ENCODE data around the gene RNF19B.

Gene RNF19B

DNA sequence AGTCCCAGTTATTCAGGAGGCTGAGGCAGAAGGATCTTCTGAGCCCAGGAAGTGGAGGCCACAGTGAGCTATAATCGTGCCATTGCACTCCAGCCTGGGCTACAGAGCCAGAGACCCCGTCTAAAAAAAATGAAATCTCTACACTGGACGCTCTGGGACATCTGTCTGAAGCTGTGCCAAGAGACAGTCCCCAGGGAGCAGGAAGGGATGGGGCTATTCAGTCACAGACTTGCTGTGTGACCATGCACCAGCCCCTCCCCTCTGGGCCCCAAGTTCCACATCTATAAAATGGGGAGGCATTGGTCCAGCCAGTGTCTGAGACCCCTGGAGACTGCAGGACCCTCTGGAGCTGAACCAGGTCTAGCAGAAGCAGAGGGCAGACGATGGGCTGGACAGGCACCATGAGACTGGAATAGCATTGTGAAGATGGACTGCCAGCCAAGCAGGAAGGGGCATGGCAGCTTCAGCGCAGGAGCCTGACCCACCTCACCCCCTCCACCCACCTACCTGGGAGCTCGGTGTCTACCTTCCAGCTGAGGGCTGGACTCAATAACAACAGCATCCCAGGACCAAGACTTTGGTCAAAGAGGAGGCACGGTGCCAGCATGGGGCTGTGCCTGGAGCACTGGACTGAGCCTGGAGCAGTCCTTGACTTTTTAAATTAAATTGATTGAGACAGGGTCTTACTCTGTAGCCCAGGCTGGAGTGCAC lies 64.9 kb downstream of the RNF19B start:
- no peak for DNase-seq

DNA sequence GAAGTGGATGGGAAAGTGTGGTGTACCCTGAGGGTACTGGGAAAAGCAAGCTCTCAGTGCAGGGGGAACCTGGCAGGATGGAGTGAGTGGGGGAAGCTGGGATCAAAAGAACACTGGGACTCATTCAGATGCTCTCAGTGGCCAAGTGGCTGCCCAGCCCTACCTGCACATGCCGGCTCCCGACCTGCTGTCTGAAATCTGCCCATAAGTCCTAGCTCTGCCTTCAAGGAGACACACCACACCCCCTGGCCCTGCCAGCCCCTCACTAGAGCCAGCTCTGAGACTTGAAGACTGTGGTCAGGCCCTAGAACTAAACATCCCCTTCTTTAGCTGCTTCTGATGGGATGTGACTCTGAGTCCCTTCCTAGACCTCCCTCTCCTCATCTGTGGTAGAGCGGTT lies 65.7 kb downstream of the RNF19B start:
- DNase-seq: no peak

DNA sequence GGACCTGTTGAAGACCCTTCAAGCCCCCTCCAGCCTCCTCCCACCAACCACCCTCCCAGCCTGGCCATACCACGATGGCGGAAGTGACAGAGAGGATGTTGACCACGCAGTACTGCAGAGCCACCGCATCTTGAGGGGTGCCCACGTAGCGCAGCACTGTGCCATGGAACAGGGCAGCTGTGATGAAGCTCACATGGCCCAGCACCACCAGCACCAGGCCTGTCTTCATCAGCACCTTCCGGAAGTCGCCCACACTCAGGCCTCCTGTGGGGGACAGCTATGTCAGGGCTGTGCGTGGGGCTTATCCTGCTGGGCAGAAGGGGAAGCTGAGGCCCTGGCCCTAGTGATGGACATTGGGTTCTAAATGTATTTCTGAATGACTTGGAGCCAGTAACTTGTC lies 66.6 kb downstream of the RNF19B start:
- DNase-seq: no peak

DNA sequence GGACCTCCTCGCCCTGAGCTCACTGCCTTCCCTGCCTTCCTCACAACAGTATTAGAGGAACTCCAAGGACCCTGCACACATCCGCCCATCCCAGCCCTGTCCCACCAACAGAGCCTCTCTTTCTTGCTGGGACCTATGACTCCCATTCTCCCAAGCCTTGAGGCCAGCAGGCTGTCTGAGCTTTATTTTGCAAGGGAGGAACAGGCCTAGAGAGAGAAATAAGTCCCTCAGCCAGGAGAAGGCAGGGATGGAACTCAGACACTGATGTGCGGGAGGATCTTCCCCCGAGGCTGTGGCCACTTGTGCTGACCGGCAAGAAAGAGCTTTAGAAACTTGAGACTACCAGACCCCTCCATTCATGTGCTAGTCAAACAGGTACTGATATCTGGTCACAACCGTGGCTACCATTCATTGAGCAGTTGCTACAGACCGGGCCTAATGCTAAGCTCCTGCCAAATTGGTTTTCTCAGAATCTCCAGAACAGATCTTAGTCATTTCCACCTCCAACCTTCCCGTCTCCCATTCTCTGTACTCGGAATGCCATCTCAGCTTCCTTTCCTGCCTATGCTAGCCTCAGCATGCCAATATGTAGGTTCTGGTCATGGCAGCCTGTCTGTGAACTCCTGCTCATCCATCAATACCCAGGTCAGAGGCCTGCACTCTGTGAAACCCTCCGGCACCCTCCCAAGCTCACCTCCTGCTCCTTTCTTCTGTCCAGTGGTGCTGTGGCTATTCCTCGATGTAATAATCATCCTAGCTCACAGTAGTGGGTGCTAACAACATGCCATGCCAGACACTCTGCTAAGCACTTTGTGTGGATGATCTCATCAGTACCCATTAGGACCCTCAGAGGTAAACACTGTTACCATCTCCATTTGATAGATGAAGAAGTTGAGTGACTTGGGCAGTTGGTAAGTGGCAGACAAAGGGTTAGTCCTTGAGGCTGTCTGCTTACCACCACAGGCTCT lies 67.2 kb downstream of the RNF19B start:
- no peak for DNase-seq

GRCh38 chr1:32896451-32896850 lies 68.2 kb downstream of the RNF19B start:
- no peak for DNase-seq

GRCh38 chr1:32895325-32896215 lies 69.0 kb downstream of the RNF19B start:
- no peak for DNase-seq

DNA sequence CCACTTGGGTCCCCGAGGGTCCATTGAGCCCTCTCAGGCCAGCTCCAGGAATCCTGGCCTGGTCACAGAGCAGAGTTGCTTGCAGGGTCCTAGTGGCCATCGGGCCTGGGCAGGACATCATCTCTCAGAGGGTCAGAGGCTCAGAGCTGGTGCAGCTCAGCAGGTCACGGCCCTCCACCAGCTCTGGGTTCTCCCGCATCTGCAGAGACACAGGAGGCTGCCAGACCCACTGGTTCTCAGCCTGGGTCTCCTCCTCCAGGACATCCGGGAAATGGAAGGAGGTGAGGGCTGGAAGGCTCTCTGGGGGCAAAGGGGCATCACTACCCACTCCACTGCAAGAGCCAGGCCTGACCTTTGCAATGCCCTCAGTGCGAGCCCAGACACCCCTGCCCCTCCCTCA lies 69.9 kb downstream of the RNF19B start:
- DNase-seq: no peak

DNA sequence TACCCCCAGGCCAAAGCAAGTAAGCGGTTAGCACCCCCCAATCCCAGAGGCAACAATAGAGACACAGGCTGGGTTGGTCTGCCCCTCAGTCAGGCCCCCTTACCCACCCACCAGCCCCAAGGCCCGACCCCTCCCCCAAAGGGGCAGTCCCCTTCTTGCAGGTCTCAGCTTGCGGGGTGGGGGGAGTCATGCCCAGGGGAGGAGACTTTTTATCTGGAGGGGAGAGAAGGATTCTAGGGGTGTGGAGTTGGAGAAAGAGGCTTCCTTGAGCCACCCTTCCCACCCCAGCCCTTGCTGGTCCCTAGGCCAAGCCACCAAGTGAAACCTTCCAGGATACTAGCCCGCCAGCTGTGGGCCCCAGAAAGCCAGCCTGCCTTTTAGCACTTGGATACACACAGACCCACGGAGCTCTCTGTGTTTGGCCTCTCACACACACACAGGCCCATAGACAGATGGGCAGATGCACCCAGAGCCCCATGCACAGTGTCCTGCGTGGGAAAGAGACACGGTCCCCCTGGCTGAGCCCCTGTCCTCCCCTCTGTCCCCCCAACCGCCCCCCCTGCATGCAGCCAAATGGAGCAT lies 70.5 kb downstream of the RNF19B start:
- DNase-seq: peak; percentile 54

DNA sequence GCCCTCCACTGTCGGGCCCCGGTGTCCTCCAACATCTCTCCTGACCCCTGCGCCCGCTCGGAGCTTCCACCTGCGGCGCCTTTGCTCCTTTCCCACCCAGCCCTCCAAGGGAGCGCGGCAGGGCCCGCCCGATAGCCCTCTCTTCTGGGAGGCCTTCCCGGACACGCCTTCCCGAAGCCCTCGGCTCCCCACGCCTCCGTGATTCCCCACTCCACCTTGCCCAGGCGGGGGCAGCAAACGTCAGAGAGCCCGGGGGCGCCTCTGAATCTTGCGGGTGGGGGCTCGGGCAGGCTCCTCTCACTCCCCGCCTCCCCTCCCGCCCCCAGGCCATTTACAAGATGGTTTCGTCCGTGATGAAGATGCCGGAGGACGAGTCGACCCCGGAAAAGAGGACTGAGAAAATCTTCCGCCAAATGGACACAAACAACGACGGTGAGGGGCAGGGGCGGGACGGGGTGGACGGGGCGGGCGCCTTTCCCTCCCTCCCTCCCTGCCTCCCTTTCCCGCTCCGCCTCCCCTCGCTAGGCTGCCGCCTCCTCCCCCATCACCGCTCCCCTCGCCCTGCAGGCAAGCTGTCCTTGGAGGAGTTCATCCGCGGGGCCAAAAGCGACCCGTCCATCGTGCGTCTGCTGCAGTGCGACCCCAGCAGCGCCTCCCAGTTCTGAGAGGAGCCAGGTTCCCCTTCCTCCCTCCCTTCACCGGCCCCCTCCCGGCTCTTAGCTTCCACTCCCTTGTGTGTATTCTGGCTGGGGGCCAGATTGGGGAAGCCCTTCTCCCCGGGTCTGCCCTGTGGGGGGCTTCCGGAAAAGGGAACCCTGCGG lies 71.2 kb downstream of the RNF19B start:
- peak; percentile 68 for DNase-seq

DNA sequence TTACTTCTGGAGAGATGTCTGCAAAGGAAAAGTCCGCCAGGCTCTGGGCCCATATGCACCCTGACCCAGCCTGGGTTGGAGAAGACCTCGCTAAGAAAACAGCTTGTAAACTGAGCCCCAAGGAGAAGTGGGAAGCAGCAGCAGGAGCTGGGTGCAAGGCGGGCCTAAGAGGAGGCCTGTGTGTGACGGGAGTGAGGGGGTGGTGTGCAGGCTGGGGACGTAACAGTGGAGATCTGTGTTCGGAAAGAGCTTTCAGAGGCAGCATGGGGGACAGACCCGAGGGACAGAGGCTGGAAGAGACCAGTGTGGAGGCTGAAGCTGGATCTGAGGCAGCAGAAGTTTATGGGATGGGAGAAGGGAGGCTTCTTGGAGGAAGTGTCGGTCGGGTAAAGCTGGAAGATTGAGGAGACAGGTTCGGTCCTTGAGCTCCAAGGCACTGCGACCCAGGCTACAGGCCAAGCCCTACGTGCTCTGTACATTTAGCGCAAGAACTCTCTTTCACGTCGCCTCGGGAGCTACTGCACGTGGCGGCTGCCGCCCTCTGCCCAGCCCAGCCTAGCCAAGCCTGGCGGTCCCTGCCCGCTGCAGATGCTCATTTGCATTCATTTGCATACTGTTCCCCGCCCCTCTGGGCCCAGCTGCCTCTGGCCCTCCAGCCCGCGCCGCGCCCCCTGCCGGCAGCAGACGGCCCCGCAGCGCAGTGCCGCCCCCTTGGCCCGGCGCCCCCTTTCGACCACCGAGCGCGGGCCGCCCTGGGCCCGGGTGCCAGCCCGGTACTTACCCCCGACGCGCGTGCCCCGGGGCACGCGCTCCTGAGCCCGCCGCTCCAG lies 72.0 kb downstream of the RNF19B start:
- DNase-seq: peak; percentile 56

- DNase-seq: no peak
Observed at GRCh38 chr1:32891630-32892029, 73.0 kb downstream of the RNF19B start.

- no peak for DNase-seq
Observed at GRCh38 chr1:32891241-32891570, 73.4 kb downstream of the RNF19B start.

DNA sequence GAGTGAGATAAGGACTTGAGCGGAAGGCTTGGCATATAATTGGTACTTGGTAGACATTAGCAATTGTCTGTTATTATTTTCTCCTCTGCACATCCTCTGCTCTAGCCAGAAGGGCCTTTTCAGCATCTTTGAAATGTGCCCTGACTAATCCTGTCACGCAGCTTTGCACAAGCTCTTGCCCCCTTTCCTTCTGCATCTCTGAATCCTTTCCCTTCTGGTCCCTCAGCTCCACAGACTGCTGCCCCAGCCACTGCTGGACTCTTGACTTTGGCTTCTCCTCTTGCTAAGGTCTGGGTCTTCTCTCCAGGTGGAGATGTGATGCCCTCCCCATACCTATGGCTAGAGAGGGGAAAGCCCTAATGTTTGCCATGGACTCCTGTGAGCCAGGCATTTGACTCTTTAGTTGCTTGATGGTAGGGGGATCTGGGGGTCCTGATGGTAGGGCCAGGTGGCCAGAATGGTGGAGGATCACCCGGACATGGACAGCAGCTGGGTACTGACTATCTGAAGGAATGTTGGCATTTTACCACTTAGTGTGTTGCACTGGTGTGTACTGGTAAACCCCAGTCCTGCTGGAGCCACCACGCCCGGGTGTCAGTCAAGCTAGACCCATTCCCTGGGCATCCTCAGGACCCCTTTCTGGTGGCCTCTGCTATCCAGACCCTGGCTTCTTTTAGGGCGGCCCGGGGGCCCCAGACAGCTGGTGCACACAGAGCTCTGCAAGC lies 73.9 kb downstream of the RNF19B start:
- DNase-seq: no peak

GRCh38 chr1:32889731-32890278 lies 74.8 kb downstream of the RNF19B start:
- no peak for DNase-seq

DNA sequence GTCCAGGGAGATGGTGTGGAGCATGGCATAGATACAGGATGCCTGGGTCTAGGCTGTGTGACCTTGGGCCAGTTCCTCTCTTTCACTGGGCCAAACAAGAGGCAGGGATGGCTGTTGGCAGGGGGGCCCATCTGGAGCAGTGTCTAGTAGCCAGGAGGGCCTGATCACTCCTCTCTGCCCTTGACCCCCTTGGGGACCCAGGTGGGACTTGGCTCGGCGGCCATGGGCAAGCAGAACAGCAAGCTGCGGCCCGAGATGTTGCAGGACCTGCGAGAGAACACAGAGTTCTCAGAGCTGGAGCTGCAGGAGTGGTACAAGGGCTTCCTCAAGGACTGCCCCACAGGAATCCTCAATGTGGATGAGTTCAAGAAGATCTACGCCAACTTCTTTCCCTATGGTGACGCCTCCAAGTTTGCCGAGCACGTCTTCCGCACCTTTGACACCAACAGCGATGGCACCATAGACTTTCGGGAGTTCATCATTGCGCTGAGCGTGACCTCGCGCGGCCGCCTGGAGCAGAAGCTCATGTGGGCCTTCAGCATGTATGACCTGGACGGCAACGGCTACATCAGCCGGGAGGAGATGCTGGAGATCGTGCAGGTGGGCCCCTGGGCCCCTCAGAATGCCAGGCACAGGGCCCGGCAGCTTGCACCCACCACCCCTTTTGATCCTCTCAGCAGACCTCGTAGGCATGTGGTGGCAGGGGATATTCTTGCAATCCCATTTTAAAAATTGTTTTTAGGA lies 75.8 kb downstream of the RNF19B start:
- no peak for DNase-seq

DNA sequence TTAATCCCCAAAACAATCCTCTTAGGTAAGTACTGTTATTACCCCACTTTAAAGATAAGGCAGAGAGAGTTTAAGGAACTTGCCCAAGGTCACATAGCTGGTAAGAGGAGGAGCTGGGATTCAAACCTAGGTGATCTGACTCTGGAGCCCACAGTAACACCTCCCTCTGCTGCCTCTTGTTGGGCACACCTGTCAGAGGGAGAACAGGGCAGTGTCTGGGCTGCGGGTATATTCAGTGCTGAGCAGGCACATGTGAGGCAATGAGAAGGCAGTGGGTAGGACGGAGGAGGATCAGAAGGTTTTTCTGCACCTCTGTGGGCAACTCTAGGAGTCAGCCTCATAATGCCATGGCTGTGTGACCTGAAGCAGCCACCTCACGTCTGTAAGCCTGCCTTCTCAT lies 76.5 kb downstream of the RNF19B start:
- DNase-seq: no peak

- no peak for DNase-seq
Observed at GRCh38 chr1:32887623-32888022, 77.0 kb downstream of the RNF19B start.

DNA sequence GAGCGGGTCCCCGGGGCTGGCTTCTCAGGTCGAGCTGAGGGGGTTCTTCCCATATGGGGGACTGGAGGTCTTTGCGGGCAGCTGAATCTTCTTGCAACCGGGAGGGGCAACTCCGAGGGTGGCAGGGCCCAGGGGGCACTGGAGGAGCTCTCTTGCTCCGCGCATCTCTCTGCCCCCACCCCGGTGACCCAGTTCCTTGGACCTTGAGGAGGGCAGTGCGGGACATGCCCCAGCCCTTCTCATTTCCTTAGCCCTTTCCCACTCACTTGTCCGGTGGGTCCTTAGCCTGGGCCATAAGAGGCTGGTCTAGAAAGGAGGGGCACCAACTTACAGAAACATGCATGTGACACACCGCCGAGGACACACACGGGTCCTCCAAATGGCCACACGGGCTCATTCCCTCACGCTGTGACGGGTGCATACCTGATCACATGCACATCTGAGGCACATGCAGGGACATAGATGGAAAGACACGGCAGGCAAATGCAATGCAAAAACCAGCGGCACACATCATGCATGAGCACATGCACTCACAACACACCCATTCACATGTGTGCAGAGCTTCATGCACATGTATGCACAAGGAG lies 77.7 kb downstream of the RNF19B start:
- no peak for DNase-seq
